HFFc6 (cell line): Measurements from ENCODE around the gene MYRF. TPM values are rescaled to one million over a fixed set of nuclear protein-coding genes. Genes with fewer than 3 reads are reported as not detected.

Source experiments
- DNase-seq: peaks from one replicate; pipeline ENCODE4 v3.0.0-alpha.2; 2018
- H3K27ac Mint-ChIP-seq: 2 replicates; pipeline ENCODE4 v1.8.0; 2020; ENCODE audit warnings: mild to moderate bottlenecking, mixed read lengths
- H3K27me3 Mint-ChIP-seq: 2 replicates; pipeline ENCODE4 v1.8.0; 2021; ENCODE audit warnings: mild to moderate bottlenecking, moderate library complexity, mixed read lengths; ENCODE audit not compliant: insufficient read depth
- H3K36me3 Mint-ChIP-seq: 2 replicates; pipeline ENCODE4 v1.8.0; 2021; ENCODE audit warnings: low read depth, mixed read lengths
- H3K4me1 Mint-ChIP-seq: 2 replicates; pipeline ENCODE4 v1.8.0; 2020; ENCODE audit warnings: low read depth, mixed read lengths
- H3K4me3 Mint-ChIP-seq: 2 replicates; pipeline ENCODE4 v1.8.0; 2020; ENCODE audit warnings: mild to moderate bottlenecking, moderate library complexity, mixed read lengths
- H3K9me3 Mint-ChIP-seq: 2 replicates; pipeline ENCODE4 v1.8.0; 2020; ENCODE audit warnings: mild to moderate bottlenecking, mixed read lengths
- total RNA-seq, 6 experiments: library from RNA; stranded (reverse); fragmentation: NEBNext Ultra II Directional; extraction: Animal tissue kit (Norgen Biotek cat#: 25700); gene quantifications; 2 replicates in 1 of 6; 3 replicates in 5 of 6; pipeline ENCODE4 v1.2.3, GENCODE V29; 2021
- TF ChIP-seq, protein P1 (sequence below): fragments of 200-600 bp; sonication (generic); IDR thresholded peaks from 2 replicates; pipeline ENCODE4 v1.5.0; 2021; ENCODE audit warnings: antibody characterized with exemption, mild to moderate bottlenecking

Gene MYRF
- total RNA-seq, 6 experiments from 2014 or later = 0.24 to 0.67 (median 0.53) TPM

DNA sequence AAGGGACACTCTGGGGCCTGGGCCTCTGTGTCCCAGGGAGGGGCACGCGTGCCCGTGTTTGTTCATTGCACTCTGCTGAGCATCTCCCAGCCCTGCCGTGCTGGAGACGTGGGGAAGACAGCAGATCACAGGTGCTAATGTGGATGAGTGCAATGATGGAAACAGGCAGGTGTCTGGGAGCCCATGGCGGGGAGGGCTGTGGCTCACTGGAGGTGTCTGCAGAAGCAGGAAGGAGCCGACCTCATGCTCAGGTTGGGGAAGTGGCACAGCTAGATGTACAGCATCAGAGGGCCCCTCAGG, 32.0 kb downstream of the MYRF start:
- Mint-ChIP-seq H3K27me3 (peaks cover 4% of the 10 kb centered on the region), H3K27ac (no peak overlapping the region), H3K36me3 (peaks cover 4% of the 10 kb centered on the region; the same call in 1 of the 2 replicates), H3K9me3 (no peaks in the 10 kb centered on the region), H3K4me3 (no peak overlapping the region), H3K4me1 (peaks cover 8% of the 10 kb centered on the region)
- TF ChIP-seq, protein P1, sequence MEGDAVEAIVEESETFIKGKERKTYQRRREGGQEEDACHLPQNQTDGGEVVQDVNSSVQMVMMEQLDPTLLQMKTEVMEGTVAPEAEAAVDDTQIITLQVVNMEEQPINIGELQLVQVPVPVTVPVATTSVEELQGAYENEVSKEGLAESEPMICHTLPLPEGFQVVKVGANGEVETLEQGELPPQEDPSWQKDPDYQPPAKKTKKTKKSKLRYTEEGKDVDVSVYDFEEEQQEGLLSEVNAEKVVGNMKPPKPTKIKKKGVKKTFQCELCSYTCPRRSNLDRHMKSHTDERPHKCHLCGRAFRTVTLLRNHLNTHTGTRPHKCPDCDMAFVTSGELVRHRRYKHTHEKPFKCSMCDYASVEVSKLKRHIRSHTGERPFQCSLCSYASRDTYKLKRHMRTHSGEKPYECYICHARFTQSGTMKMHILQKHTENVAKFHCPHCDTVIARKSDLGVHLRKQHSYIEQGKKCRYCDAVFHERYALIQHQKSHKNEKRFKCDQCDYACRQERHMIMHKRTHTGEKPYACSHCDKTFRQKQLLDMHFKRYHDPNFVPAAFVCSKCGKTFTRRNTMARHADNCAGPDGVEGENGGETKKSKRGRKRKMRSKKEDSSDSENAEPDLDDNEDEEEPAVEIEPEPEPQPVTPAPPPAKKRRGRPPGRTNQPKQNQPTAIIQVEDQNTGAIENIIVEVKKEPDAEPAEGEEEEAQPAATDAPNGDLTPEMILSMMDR = no peak
- no peak for DNase-seq

DNA sequence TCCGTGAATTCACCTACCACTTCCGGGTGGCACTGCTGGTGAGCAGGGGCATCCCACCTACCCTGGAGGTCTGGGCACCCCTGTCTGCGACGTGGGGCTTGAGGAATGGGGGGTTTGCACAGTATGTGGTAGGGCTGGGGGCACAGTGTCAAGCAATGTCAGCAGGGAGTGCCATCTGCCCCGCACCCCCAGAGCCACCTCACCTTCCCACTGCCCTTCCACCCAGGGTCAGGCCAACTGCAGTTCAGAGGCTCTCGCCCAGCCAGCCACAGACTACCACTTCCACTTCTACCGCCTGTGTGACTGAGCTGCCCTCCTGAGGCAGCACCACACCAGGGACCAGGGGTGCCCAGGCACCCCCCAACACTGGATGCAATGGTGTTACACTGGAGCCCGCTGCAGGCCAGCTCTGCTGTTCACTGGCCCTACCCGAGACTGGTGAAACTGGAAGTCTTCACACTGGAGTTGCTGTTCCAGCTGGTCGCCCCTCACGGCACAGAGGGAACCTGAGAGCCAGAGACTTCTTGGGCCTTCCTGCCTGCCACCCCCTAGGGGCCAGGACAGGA, 33.5 kb downstream of the MYRF start:
- Mint-ChIP-seq H3K27me3 (no peaks in the 10 kb centered on the region; the same call in 1 of the 2 replicates), H3K4me3 (no peak overlapping the region)
- TF ChIP-seq, protein P1 = no peak

DNA sequence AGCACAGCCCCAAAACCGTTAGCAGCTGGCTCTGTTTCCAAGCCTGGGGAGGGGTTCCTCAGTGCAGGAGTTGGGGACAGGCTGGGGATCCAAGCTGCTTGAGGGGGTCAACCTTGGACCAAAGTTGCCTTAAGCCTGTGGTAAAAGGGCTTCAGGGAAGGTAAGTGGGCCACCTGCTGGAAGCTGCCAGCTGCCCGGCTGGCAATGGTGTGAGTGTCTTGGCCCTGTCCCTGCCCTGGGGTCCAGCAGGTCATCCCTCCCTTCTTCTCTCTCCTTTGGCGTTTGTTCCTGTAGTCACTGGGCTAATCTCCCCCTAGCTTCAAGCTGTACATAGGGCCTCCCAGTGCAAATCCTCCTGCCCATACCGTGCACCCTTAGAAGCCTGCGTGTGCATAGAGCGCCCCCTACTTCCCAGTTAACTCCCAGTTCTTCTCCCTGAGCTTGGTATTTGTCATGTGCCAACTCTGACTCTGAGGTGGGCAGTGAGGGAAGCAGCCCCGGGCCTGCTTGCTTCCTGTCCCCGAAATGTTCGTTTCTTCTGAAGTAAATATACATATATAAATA, 35.6 kb downstream of the MYRF start:
- H3K9me3 Mint-ChIP-seq = no peaks in the 10 kb centered on the region

More for the DNA sequence above, 33.5 kb downstream of the MYRF start:
- peaks cover 8% of the 10 kb centered on the region; the same call in 1 of the 2 replicates for H3K36me3 Mint-ChIP-seq
- H3K9me3 Mint-ChIP-seq = no peaks in the 10 kb centered on the region
- H3K27ac Mint-ChIP-seq = no peak overlapping the region
- DNase-seq = no peak
- H3K4me1 Mint-ChIP-seq = peaks cover 8% of the 10 kb centered on the region

DNA sequence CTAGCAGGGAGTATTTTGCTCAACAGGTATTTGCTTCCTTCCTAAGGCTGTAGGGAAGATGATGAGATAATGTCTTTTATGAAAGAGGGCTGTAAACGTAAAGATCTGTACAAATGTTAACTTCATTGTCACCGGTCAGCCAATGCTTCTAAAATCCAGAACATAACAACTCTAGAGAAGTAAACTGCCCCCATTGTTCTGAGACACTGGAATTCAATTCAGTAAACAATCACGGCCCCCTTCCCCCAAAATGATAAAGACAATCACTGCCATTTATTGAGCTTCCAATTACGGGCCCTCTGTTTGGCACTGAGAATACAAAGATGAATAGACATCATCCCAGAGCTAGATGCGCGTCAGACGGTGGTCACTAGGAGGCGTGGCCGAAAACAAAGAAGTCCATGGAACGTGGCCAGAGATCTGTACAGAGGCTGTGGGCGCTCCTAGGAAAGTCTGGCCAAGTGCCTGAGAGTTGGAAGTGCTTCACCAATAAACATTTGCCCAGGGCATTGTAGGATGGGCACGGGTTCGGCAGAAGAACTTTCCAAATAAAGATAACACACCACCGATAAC, 39.4 kb downstream of the MYRF start:
- no peaks in the 10 kb centered on the region for H3K9me3 Mint-ChIP-seq
- H3K4me1 Mint-ChIP-seq = peaks cover 35% of the 10 kb centered on the region
- TF ChIP-seq, protein P1 = peak; percentile 46
- peak overlapping the region; percentile 99 for H3K4me3 Mint-ChIP-seq
- H3K27me3 Mint-ChIP-seq = no peaks in the 10 kb centered on the region; the same call in 1 of the 2 replicates
- H3K36me3 Mint-ChIP-seq = peaks cover 15% of the 10 kb centered on the region; the same call in 1 of the 2 replicates
- peak; percentile 86 for DNase-seq
- peak overlapping the region; percentile 100 for H3K27ac Mint-ChIP-seq

More for the DNA sequence above, 35.6 kb downstream of the MYRF start:
- Mint-ChIP-seq H3K4me1 (peaks cover 16% of the 10 kb centered on the region), H3K27ac (no peak overlapping the region), H3K36me3 (peaks cover 15% of the 10 kb centered on the region; the same call in 1 of the 2 replicates), H3K27me3 (no peaks in the 10 kb centered on the region; the same call in 1 of the 2 replicates), H3K4me3 (no peak overlapping the region)
- peak; percentile 25 for DNase-seq
- TF ChIP-seq, protein P1 = peak; percentile 77

DNA sequence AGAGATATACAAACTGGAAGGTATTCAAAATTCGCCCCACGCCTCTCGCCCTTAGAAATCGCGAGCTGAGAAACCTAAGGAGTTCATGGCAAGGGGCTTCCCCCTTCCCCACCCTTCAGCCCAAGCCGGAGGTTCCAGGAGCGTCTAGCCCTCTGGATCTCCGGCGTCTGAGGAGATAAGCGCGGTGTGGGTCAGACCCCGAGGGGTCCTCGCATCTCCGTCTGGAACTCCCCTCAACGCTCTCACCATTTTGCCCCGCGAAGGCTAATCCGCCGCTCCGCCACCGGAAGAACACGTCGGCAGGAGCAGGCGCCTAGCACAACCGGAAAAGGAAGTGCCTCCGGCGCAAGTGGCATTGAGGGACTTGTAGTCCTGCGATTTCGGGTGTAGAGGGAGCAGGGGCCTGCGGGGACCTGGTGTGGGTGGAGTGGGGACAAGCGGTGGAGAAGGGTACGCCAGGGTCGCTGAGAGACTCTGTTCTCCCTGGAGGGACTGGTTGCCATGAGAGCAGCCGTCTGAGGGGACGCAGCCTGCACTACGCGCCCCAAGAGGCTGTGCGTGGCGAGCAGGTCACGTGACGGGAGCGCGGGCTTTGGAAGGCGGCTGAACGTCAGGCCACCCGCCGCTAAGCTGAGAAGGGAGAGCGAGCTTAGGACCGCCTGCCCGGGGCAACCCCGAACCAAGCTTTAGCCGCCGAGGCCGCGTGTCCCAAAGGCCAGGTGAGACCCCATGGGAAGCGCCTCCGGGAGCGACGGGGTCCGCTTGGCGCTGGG, 40.1 kb downstream of the MYRF start, which contains the start of the genes FEN1 and TMEM258:
Gene FEN1 (plus strand): TSS at position 602 of the 773 bp plus-strand sequence. CDS start 2,451 bp downstream, outside the sequence.
Gene TMEM258 (minus strand): TSS at position 290 of the 773 bp plus-strand sequence. CDS start 41 bp downstream, at position 249.
- peak within 1 kb of the TSS; percentile 100 for H3K27ac Mint-ChIP-seq
- H3K36me3 Mint-ChIP-seq = peaks cover 15% of the 10 kb centered on the region; the same call in 1 of the 2 replicates
- no peaks in the 10 kb centered on the region for H3K9me3 Mint-ChIP-seq
- peak; percentile 88 for DNase-seq
- peak within 1 kb of the TSS; percentile 99 for H3K4me3 Mint-ChIP-seq
- TF ChIP-seq, protein P1 = peak; percentile 8; the same call in 1 of the 2 replicates
- no peaks in the 10 kb centered on the region for H3K27me3 Mint-ChIP-seq
- H3K4me1 Mint-ChIP-seq = peaks cover 42% of the 10 kb centered on the region
